Measurements from ENCODE around the gene HAUS5.

HAUS5 gene

GRCh38 chr19:35609851-35610353 is 2.6 kb upstream of the HAUS5 start:
- DNase-seq: no peak

GRCh38 chr19:35612224-35612558 is 344 bp upstream of the HAUS5 start:
- no peak for DNase-seq

- DNase-seq: no peak
These were observed 1.0 kb downstream of the HAUS5 start for GRCh38 chr19:35613574-35613973.

GRCh38 chr19:35615036-35615435 is 2.5 kb downstream of the HAUS5 start:
- DNase-seq: no peak

- no peak for DNase-seq
These were observed 6.3 kb downstream of the HAUS5 start for GRCh38 chr19:35618857-35619256.

- no peak for DNase-seq
These were observed 6.9 kb downstream of the HAUS5 start for GRCh38 chr19:35619290-35619923.

GRCh38 chr19:35620001-35620400 is 7.5 kb downstream of the HAUS5 start:
- no peak for DNase-seq

GRCh38 chr19:35621708-35622107 is 9.2 kb downstream of the HAUS5 start:
- no peak for DNase-seq

GRCh38 chr19:35622750-35623149 is 10.2 kb downstream of the HAUS5 start:
- no peak for DNase-seq

- DNase-seq: no peak
These were observed 10.9 kb downstream of the HAUS5 start for GRCh38 chr19:35623327-35624010.

- no peak for DNase-seq
These were observed 15.7 kb downstream of the HAUS5 start for GRCh38 chr19:35628264-35628564.

- peak; percentile 99 for DNase-seq
These were observed 16.2 kb downstream of the HAUS5 start, which contains the start of gene RBM42 for GRCh38 chr19:35628565-35629331. TSS of gene RBM42 (plus strand) at chr19:35629036. CDS start at chr19:35629154, 118 bp downstream.

GRCh38 chr19:35629332-35629633 is 16.7 kb downstream of the HAUS5 start:
- no peak for DNase-seq

GRCh38 chr19:35633727-35634440 is 21.3 kb downstream of the HAUS5 start:
- no peak for DNase-seq

- DNase-seq: no peak
These were observed 24.1 kb downstream of the HAUS5 start for GRCh38 chr19:35636651-35637050.

- no peak for DNase-seq
These were observed 24.6 kb downstream of the HAUS5 start for GRCh38 chr19:35637165-35637564.

- no peak for DNase-seq
These were observed 26.7 kb downstream of the HAUS5 start for GRCh38 chr19:35639321-35639639.

GRCh38 chr19:35639863-35640262 is 27.3 kb downstream of the HAUS5 start:
- DNase-seq: no peak

- peak; percentile 78 for DNase-seq
These were observed 29.1 kb downstream of the HAUS5 start, which contains the start of gene ETV2 for GRCh38 chr19:35641515-35642151. TSS of gene ETV2 (plus strand) at chr19:35641745. CDS start at chr19:35642461, 716 bp downstream.

- no peak for DNase-seq
These were observed 29.8 kb downstream of the HAUS5 start for GRCh38 chr19:35642312-35642711.

- no peak for DNase-seq
These were observed 30.3 kb downstream of the HAUS5 start for GRCh38 chr19:35642798-35643254.

GRCh38 chr19:35643255-35644205 is 31.0 kb downstream of the HAUS5 start:
- DNase-seq: peak; percentile 87

Measured in stimulated activated CD8-positive, alpha-beta memory T cell treated with anti-CD3 and anti-CD28 coated beads, Interleukin-4, amount 100 ng/mL, for 48 hours (primary cell).